MCF 10A (cell line): ENCODE data around the gene HAPLN2. TPM values are rescaled to one million over a fixed set of nuclear protein-coding genes. Genes with fewer than 3 reads are reported as not detected.
"Not testable (repeated sequence)": the region's sequence is repeated elsewhere in the genome, so short reads cannot be mapped to it uniquely, and the experiment has no call there.

Experiments used
- BruUV-seq: library from RNA; stranded (reverse); fragments of 400-500 nt; replicated peaks from 2 replicates; lab custom pipeline; 2021; lab: Mats Ljungman, UMichigan
- CTCF ChIA-PET: fragments of 300-600 bp; sonication (Branson Sonifier 250); formaldehyde crosslinking; extraction: SDS; loops from one replicate; lab custom pipeline; 2021; ENCODE audit warnings: antibody characterized with exemption, inconsistent platforms; lab: Yijun Ruan, JAX
- POLR2A ChIA-PET: fragments of 300-600, 350-650 bp; sonication (Branson Sonifier 250); formaldehyde crosslinking; extraction: SDS; loops from one replicate; lab custom pipeline; 2020; ENCODE audit warnings: antibody characterized with exemption, inconsistent platforms; lab: Yijun Ruan, JAX
- DNase-seq: peaks from one replicate; pipeline ENCODE4 v3.0.0-alpha.2; 2018; ENCODE audit not compliant: unreplicated experiment
- H3K27ac Mint-ChIP-seq: one replicate; pipeline ENCODE4 v1.8.0; 2022; ENCODE audit warnings: mild to moderate bottlenecking, low read depth, mixed read lengths; ENCODE audit not compliant: unreplicated experiment
- H3K27me3 Mint-ChIP-seq: one replicate; pipeline ENCODE4 v1.8.0; 2022; ENCODE audit warnings: mixed read lengths; ENCODE audit not compliant: insufficient read depth, unreplicated experiment
- H3K36me3 Mint-ChIP-seq: one replicate; pipeline ENCODE4 v1.8.0; 2022; ENCODE audit warnings: mild to moderate bottlenecking, moderate library complexity, mixed read lengths; ENCODE audit not compliant: insufficient read depth, unreplicated experiment
- H3K4me1 Mint-ChIP-seq: one replicate; pipeline ENCODE4 v1.8.0; 2022; ENCODE audit warnings: mixed read lengths; ENCODE audit not compliant: insufficient read depth, unreplicated experiment
- H3K4me3 Mint-ChIP-seq: one replicate; pipeline ENCODE4 v1.8.0; 2022; ENCODE audit warnings: mild to moderate bottlenecking, moderate library complexity, mixed read lengths; ENCODE audit not compliant: unreplicated experiment
- H3K9me3 Mint-ChIP-seq: one replicate; pipeline ENCODE4 v1.8.0; 2022; ENCODE audit warnings: mixed read lengths; ENCODE audit not compliant: unreplicated experiment
- intact Hi-C: fragments of 100-400 bp; cut with micrococcal nuclease; formaldehyde crosslinking; loops from 2 replicates; pipeline ENCODE4 v1.14.1; 2022
- total RNA-seq: library from RNA; stranded (reverse); gene quantifications from 2 replicates; pipeline ENCODE4 v1.2.3, GENCODE V29; 2022
- TF ChIP-seq, protein P1 (sequence below): fragments of 200-600 bp; IDR thresholded peaks from one replicate; pipeline ENCODE4 v1.8.0; 2022; ENCODE audit warnings: antibody characterized with exemption, mild to moderate bottlenecking; ENCODE audit not compliant: unreplicated experiment

HAPLN2 gene
- total RNA-seq, 1 experiment from 2014 or later, result not detected

DNA sequence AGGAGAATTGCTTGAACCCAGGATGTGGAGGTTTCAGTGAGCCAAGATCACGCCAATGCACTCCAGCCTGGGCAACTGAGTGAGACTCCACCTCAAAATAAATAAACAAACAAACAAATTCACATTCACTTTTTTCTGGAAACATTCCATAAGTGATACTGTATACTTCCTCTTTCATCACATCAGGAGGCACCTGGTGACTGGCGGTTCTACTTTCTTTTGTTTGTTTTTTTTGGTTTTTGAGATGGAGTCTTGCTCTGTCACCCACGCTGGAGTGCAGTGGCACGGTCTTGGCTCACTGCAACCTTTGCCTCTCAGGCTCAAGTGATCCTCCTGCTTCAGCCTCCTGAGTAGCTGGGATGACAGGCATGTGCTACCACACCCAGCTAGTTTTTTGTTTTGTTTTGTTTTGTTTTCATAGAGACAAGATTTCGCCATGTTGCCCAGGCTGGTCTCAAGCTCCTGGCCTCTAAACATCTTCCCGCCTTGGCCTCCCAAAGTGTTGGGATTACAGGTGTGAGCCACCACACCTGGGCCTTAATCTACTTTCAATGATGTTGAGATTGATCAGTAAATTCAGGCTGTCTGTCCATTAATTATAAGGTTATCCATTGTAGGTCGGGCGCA lies 10.7 kb downstream of the HAPLN2 start:
- TF ChIP-seq, protein P1, sequence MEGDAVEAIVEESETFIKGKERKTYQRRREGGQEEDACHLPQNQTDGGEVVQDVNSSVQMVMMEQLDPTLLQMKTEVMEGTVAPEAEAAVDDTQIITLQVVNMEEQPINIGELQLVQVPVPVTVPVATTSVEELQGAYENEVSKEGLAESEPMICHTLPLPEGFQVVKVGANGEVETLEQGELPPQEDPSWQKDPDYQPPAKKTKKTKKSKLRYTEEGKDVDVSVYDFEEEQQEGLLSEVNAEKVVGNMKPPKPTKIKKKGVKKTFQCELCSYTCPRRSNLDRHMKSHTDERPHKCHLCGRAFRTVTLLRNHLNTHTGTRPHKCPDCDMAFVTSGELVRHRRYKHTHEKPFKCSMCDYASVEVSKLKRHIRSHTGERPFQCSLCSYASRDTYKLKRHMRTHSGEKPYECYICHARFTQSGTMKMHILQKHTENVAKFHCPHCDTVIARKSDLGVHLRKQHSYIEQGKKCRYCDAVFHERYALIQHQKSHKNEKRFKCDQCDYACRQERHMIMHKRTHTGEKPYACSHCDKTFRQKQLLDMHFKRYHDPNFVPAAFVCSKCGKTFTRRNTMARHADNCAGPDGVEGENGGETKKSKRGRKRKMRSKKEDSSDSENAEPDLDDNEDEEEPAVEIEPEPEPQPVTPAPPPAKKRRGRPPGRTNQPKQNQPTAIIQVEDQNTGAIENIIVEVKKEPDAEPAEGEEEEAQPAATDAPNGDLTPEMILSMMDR, result no peak
- Mint-ChIP-seq H3K36me3 (no peaks in the 10 kb centered on the region), H3K27ac (no peak overlapping the region), H3K4me3 (no peak overlapping the region), H3K4me1 (peaks cover 12% of the 10 kb centered on the region), H3K27me3 (peaks cover 60% of the 10 kb centered on the region), H3K9me3 (no peaks in the 10 kb centered on the region)
- ChIA-PET POLR2A (no interaction called here), CTCF (interaction anchor here (0.6 to 20.9 kb wide), 12 partner anchors 9 to 260 kb away, joined by 3 to 396 read pairs (median 4); partner anchors contain the start of gene NES)
- intact Hi-C loops, result loop anchor here (2.0 kb wide), 1 partner anchor 57 kb away; no protein-coding TSS in a partner anchor
- DNase-seq, result no peak
- no TSS peak for BruUV-seq

DNA sequence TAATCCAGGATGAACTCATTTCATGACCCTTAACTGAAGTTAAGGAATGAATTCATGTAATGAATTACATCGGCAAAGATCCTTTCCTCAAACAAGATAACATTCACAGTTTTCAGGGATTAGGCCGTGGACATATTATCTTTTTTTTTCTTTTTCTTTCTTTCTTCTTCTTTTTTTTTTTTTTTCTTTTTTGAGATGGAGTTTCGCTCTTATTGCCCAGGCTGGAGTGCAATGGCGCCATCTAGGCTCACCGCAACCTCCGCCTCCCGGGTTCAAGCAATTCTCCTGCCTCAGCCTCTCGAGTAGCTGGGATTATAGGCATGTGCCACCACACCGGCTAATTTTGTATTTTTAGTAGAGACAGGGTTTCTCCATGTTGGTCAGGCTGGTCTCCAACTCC lies 11.9 kb downstream of the HAPLN2 start:
- intact Hi-C loops, DNase-seq, H3K36me3 Mint-ChIP-seq, H3K27ac Mint-ChIP-seq, BruUV-seq, POLR2A ChIA-PET, H3K9me3 Mint-ChIP-seq, H3K4me3 Mint-ChIP-seq, H3K4me1 Mint-ChIP-seq: not testable (repeated sequence)
- CTCF ChIA-PET, result interaction anchor here (0.7 to 20.9 kb wide), 9 partner anchors 11 to 351 kb away, joined by 3 to 396 read pairs (median 4); no protein-coding TSS in a partner anchor
- peaks cover 60% of the 10 kb centered on the region for H3K27me3 Mint-ChIP-seq

DNA sequence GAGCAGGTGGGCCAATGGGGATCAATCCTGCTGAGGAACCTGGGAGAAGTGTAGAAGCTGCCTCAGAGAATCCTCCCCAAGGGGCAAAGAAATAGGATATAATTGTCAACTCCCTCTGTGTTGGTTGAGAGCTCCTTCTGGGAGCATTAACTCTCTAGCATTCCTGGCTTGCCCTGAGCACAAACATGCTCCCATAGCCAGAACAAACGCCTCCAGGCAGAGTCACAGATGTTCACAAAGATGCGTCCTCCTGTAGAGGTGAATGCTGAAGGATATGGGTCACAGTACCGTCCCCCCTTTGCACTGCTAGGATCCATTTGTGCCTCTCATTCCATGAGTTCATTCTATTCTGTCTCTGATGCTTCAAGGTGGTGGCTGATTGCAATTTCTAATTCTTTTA lies 13.1 kb downstream of the HAPLN2 start:
- BruUV-seq, result no TSS peak
- no peak for DNase-seq
- Mint-ChIP-seq H3K4me3 (no peak overlapping the region), H3K9me3 (no peaks in the 10 kb centered on the region), H3K27me3 (peaks cover 64% of the 10 kb centered on the region), H3K36me3 (no peaks in the 10 kb centered on the region), H3K27ac (no peak overlapping the region), H3K4me1 (peaks cover 5% of the 10 kb centered on the region)
- ChIA-PET CTCF (interaction anchor here (0.7 to 2.5 kb wide), 4 partner anchors 12 to 46 kb away, joined by 3 to 7 read pairs (median 4); no protein-coding TSS in a partner anchor), POLR2A (interaction anchor here (0.8 kb wide), 1 partner anchor 161 kb away, joined by 3 read pairs; no protein-coding TSS in a partner anchor)
- intact Hi-C loops, result no loop called here
- TF ChIP-seq, protein P1, result no peak

DNA sequence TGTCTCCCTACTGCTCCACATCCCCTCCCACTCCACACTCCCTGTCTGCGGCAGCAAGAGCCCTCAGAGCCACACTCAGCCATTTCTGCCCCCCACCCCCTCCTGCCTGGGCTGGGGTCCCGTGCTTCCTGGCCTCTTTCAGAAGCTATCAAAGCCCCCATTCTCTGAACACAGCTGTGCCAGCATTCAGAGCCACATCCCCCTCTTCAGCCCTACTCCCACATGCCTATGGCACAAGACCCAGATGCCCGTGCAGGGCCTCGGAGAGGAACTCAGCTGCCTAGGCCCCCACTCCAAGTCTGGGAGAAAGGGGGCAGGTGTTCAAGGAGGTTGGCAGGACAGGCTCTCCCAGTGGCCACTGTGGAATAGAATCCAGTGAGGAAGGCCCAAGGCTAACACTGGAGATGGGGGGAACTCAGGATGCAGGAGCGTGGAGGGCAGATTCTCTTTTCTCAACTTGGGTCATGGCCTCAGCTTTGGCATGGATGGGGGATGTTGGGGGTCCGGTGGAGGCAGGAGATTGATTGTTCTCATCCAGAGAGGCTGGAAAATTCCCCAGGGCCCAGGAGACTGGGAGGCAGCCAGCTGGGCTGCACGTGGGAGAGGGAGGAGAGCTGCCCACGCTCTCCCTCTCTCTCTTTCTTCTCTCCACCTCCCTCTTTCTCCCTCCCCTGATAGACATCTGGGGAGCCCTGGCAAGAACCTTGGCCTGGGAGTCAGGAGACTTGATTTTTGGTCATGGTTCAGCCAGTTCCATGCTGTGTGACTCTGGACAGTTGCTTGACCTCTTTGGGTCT lies 19.2 kb downstream of the HAPLN2 start:
- Mint-ChIP-seq H3K27ac (no peak overlapping the region), H3K4me3 (no peak overlapping the region), H3K4me1 (peaks cover 15% of the 10 kb centered on the region), H3K9me3 (no peaks in the 10 kb centered on the region), H3K27me3 (peaks cover 69% of the 10 kb centered on the region), H3K36me3 (peaks cover 10% of the 10 kb centered on the region)
- intact Hi-C loops, result no loop called here
- no TSS peak for BruUV-seq
- POLR2A ChIA-PET, result interaction anchor here (0.7 to 2.1 kb wide), 2 partner anchors 10 to 13 kb away, joined by 3 to 5 read pairs; no protein-coding TSS in a partner anchor
- DNase-seq, result no peak
- TF ChIP-seq, protein P1, result no peak
- CTCF ChIA-PET, result interaction anchor here (0.7 to 2.0 kb wide), 6 partner anchors 10 to 288 kb away, joined by 3 to 13 read pairs (median 5); no protein-coding TSS in a partner anchor
